ENCODE data around the gene GDF11.

Gene GDF11

GRCh38 chr12:55762646-55763045, 19.7 kb downstream of the GDF11 start:
- TF ChIP-seq EZH2 (IDR thresholded peaks at IDR 0.05; ENCODE audit: borderline replicate concordance, low read length), result no peak
- TF ChIP-seq CTCF (IDR thresholded peaks at IDR 0.05; ENCODE audit: low read length), result no peak
- H3K4me1 ChIP-seq (ENCODE audit: insufficient read depth, low read length, severe bottlenecking), result no peaks in the 10 kb centered on the region
- H3K9me3 ChIP-seq (ENCODE audit: low read length), result no peaks in the 10 kb centered on the region
- H2AFZ ChIP-seq (ENCODE audit: low read length), result no peak overlapping the region
- no peak overlapping the region for H3K4me3 ChIP-seq (ENCODE audit: low read depth, low read length, poor library complexity, severe bottlenecking)
- H3K4me2 ChIP-seq (ENCODE audit: low read length), result no peak overlapping the region
- no peaks in the 10 kb centered on the region for H3K27me3 ChIP-seq (ENCODE audit: insufficient read depth, low read length)
- no peaks in the 10 kb centered on the region for H3F3A ChIP-seq (ENCODE audit: insufficient read depth, low read length)
- H3K79me2 ChIP-seq (ENCODE audit: insufficient read depth, low read length), result no peaks in the 10 kb centered on the region
- peaks cover 77% of the 10 kb centered on the region for H3K36me3 ChIP-seq (ENCODE audit: insufficient read depth, low read length)
- no peak overlapping the region for H3K9ac ChIP-seq (ENCODE audit: low read length)
- H3K9me2 ChIP-seq (ENCODE audit: low read depth, low read length), result no peaks in the 10 kb centered on the region
- no peak overlapping the region for H3K27ac ChIP-seq (ENCODE audit: low read depth, low read length, poor library complexity, severe bottlenecking)
- H4K20me1 ChIP-seq (ENCODE audit: insufficient read depth, low read length), result no peaks in the 10 kb centered on the region

- Histone ChIP-seq H4K20me1 (ENCODE audit: insufficient read depth, low read length) (no peaks in the 10 kb centered on the region), H3K27me3 (ENCODE audit: insufficient read depth, low read length) (no peaks in the 10 kb centered on the region), H3K4me2 (ENCODE audit: low read length) (no peak overlapping the region), H3K9me3 (ENCODE audit: low read length) (no peaks in the 10 kb centered on the region), H3K4me3 (ENCODE audit: low read depth, low read length, poor library complexity, severe bottlenecking) (no peak overlapping the region), H3K4me1 (ENCODE audit: insufficient read depth, low read length, severe bottlenecking) (no peaks in the 10 kb centered on the region), H3K79me2 (ENCODE audit: insufficient read depth, low read length) (no peaks in the 10 kb centered on the region), H3K9ac (ENCODE audit: low read length) (no peak overlapping the region), H2AFZ (ENCODE audit: low read length) (no peak overlapping the region), H3K9me2 (ENCODE audit: low read depth, low read length) (no peaks in the 10 kb centered on the region), H3K36me3 (ENCODE audit: insufficient read depth, low read length) (peaks cover 63% of the 10 kb centered on the region), H3K27ac (ENCODE audit: low read depth, low read length, poor library complexity, severe bottlenecking) (no peak overlapping the region), H3F3A (ENCODE audit: insufficient read depth, low read length) (no peaks in the 10 kb centered on the region)
- TF ChIP-seq CTCF (IDR thresholded peaks at IDR 0.05; ENCODE audit: low read length), result no peak
- TF ChIP-seq EZH2 (IDR thresholded peaks at IDR 0.05; ENCODE audit: borderline replicate concordance, low read length), result no peak
Measured at GRCh38 chr12:55765736-55766290, 22.9 kb downstream of the GDF11 start.

- no peak for TF ChIP-seq EZH2 (IDR thresholded peaks at IDR 0.05; ENCODE audit: borderline replicate concordance, low read length)
- TF ChIP-seq CTCF (IDR thresholded peaks at IDR 0.05; ENCODE audit: low read length), result no peak
Measured at GRCh38 chr12:55767156-55767555, 24.2 kb downstream of the GDF11 start.

More at GRCh38 chr12:55767156-55767555, 24.2 kb downstream of the GDF11 start:
- no peak overlapping the region for H3K9ac ChIP-seq (ENCODE audit: low read length)
- no peak overlapping the region for H3K4me2 ChIP-seq (ENCODE audit: low read length)
- H3F3A ChIP-seq (ENCODE audit: insufficient read depth, low read length), result no peaks in the 10 kb centered on the region
- H3K9me3 ChIP-seq (ENCODE audit: low read length), result no peaks in the 10 kb centered on the region
- no peaks in the 10 kb centered on the region for H4K20me1 ChIP-seq (ENCODE audit: insufficient read depth, low read length)
- no peaks in the 10 kb centered on the region for H3K9me2 ChIP-seq (ENCODE audit: low read depth, low read length)
- no peaks in the 10 kb centered on the region for H3K79me2 ChIP-seq (ENCODE audit: insufficient read depth, low read length)
- no peak overlapping the region for H2AFZ ChIP-seq (ENCODE audit: low read length)
- no peaks in the 10 kb centered on the region for H3K4me1 ChIP-seq (ENCODE audit: insufficient read depth, low read length, severe bottlenecking)
- H3K27me3 ChIP-seq (ENCODE audit: insufficient read depth, low read length), result no peaks in the 10 kb centered on the region
- no peak overlapping the region for H3K27ac ChIP-seq (ENCODE audit: low read depth, low read length, poor library complexity, severe bottlenecking)
- peaks cover 64% of the 10 kb centered on the region for H3K36me3 ChIP-seq (ENCODE audit: insufficient read depth, low read length)
- H3K4me3 ChIP-seq (ENCODE audit: low read depth, low read length, poor library complexity, severe bottlenecking), result no peak overlapping the region
